ENCODE data around the gene DMD.

DNA sequence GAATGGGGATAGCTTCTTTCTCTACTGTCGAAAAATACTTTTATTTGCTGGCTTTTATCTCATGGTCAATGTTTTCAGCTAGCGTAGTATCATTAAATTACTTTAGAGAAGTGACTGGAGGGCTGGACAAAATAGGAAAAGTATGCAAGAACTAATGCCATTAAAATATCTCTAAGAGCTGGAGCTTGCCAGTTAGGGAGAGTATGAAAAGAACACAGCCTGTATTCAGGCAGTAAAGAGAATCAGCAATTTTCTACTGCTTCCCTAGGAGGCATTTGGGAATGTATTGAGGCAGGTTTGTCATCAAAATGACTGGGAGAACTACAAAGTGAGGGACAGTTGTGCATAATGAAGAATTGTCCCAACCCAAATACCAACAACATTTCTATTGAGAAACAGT lies 2096.5 kb downstream of the DMD start:
- TF ChIP-seq, protein P1, sequence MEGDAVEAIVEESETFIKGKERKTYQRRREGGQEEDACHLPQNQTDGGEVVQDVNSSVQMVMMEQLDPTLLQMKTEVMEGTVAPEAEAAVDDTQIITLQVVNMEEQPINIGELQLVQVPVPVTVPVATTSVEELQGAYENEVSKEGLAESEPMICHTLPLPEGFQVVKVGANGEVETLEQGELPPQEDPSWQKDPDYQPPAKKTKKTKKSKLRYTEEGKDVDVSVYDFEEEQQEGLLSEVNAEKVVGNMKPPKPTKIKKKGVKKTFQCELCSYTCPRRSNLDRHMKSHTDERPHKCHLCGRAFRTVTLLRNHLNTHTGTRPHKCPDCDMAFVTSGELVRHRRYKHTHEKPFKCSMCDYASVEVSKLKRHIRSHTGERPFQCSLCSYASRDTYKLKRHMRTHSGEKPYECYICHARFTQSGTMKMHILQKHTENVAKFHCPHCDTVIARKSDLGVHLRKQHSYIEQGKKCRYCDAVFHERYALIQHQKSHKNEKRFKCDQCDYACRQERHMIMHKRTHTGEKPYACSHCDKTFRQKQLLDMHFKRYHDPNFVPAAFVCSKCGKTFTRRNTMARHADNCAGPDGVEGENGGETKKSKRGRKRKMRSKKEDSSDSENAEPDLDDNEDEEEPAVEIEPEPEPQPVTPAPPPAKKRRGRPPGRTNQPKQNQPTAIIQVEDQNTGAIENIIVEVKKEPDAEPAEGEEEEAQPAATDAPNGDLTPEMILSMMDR (IDR thresholded peaks at IDR 0.05), result no peak
- no peak for TF ChIP-seq POLR2A (IDR thresholded peaks at IDR 0.05)
